ENCODE data around the gene NAA80. TPM values are rescaled to one million over a fixed set of nuclear protein-coding genes. Genes with fewer than 3 reads are reported as not detected.
A peak's percentile ranks its signal among the peaks of the same experiment; 100 is the strongest.

Gene NAA80
- total and polyA plus RNA-seq, 2 of the 8 experiments (the other 6 are each of a cell fraction or from before 2014, with no cell fraction given) = 11.3 to 16.7 TPM

DNA sequence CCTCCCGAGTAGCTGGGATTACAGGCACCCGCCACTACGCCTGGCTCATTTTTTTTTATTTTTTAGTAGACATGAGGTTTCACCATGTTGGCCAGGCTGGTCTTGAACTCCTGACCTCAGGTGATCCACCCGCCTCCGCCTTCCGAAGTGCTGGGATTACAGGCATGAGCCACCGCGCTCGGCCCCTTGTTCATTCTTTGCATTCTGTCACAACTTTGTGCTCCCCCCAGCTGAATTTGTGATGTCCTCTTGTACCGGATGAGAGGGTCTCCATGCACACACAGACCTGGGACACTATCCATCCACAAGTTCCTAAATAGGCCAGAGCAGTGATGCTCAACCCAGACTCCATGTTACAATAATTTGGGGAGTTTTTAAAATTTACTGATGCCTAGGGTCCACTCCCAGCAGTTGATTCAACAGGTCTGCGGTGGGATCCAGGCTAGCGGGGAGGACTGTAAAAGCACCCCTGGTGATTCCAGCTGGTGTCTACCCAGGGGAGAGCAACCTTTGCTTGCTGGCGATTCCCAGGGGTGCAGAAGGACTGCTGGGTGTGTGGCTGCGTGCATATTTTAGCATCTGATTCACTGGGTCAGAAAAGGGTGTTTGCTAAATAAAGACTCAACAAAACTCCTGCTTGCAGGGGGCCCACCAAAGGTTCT is 40.4 kb upstream of the NAA80 start:
- Histone ChIP-seq H2BK20ac (ENCODE audit: low read length) (no peak overlapping the region), H3K4me3 (ENCODE audit: extremely low read depth in 1 of 4, insufficient read depth in 2 of 4, low read depth in 3 of 4, low read length in 4 of 4) (peak overlapping the region in 1 of 4 experiments; percentile 63; a peak in 4 of 8 replicates), H3K9me3 (ENCODE audit: insufficient read depth in 2 of 2, low read depth in 1 of 2, low read length in 1 of 2) (no peaks in the 10 kb centered on the region), H3K79me1 (ENCODE audit: low read depth, low read length) (peaks cover 3% of the 10 kb centered on the region; the same call in 1 of the 2 replicates), H2BK12ac (ENCODE audit: low read depth, low read length) (no peak overlapping the region), H3K23me2 (ENCODE audit: low read depth, low read length) (peaks cover 18% of the 10 kb centered on the region), H3K27ac (ENCODE audit: low read depth, low read length) (no peak overlapping the region), H3K9ac (replicated peaks in 1 of 4; ENCODE audit: extremely low read depth in 1 of 4, low read depth in 3 of 4, low read length in 3 of 4) (no peak overlapping the region), H2BK120ac (replicated peaks; ENCODE audit: low read depth, low read length) (no peak overlapping the region), H2BK15ac (ENCODE audit: low read length) (no peak overlapping the region), H4K5ac (ENCODE audit: insufficient read length, low read depth, low read length) (no peak overlapping the region), H3K4ac (replicated peaks; ENCODE audit: insufficient read length, low read depth, low read length) (no peak overlapping the region), H3K79me2 (ENCODE audit: control insufficient read depth in 1 of 2, insufficient read depth in 2 of 2, low read length in 2 of 2) (peaks cover 0 to 19% of the 10 kb centered on the region in 2 experiments; a peak in 2 of 4 replicates), H3K4me2 (ENCODE audit: insufficient read depth in 1 of 2, low read depth in 2 of 2, low read length in 2 of 2) (peak overlapping the region; percentile 65 to 87; a peak in 3 of 4 replicates), H3K36me3 (ENCODE audit: control insufficient read depth in 2 of 4, insufficient read depth in 4 of 4, low read length in 3 of 4) (no peaks in the 10 kb centered on the region), H4K91ac (replicated peaks; ENCODE audit: insufficient read length, low read length) (no peak overlapping the region), H2BK5ac (ENCODE audit: low read depth, low read length) (no peak overlapping the region), H3K4me1 (replicated peaks in 1 of 4; ENCODE audit: control insufficient read depth in 3 of 4, insufficient read depth in 4 of 4, low read length in 3 of 4) (peaks cover 0 to 19% (median 14%) of the 10 kb centered on the region in 4 experiments; a peak in 5 of 7 replicates), H4K20me1 (replicated peaks in 1 of 2; ENCODE audit: control insufficient read depth in 1 of 2, insufficient read depth in 2 of 2, low read length in 2 of 2) (peaks cover 0 to 6% of the 10 kb centered on the region in 2 experiments), H2AFZ (ENCODE audit: low read length) (no peak overlapping the region), H3K18ac (ENCODE audit: extremely low read depth, low read length) (no peak overlapping the region), H4K8ac (ENCODE audit: extremely low read depth, insufficient read depth, low read length) (no peak overlapping the region), H3K56ac (replicated peaks; ENCODE audit: insufficient read length, low read depth, low read length) (no peak overlapping the region), H3K27me3 (replicated peaks in 1 of 4; ENCODE audit: control insufficient read depth in 3 of 4, extremely low read depth in 1 of 4, insufficient read depth in 3 of 4, low read length in 3 of 4) (peaks cover 20 to 57% (median 44%) of the 10 kb centered on the region in 4 experiments), H3K23ac (ENCODE audit: insufficient read length) (no peak overlapping the region), H2AK5ac (ENCODE audit: low read depth, low read length) (no peak overlapping the region), H3K14ac (ENCODE audit: insufficient read length) (no peak overlapping the region)
- TF ChIP-seq, protein P1, sequence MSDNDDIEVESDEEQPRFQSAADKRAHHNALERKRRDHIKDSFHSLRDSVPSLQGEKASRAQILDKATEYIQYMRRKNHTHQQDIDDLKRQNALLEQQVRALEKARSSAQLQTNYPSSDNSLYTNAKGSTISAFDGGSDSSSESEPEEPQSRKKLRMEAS (IDR thresholded peaks at IDR 0.05) = no peak
- TF ChIP-seq TBP (IDR thresholded peaks at IDR 0.05; ENCODE audit: low read depth, low read length) (no peak), RAD21 (IDR thresholded peaks at IDR 0.05 in 1 of 2, conservative IDR thresholded peaks at IDR 0.05 in 1 of 2; ENCODE audit: low read depth in 2 of 2, low read length in 2 of 2) (no peak), POLR2A (IDR thresholded peaks at IDR 0.05; ENCODE audit: control extremely low read depth in 1 of 2, low read depth in 2 of 2, low read length in 2 of 2) (no peak), BRCA1 (IDR thresholded peaks at IDR 0.05; ENCODE audit: low read depth, low read length) (no peak), SRF (IDR thresholded peaks at IDR 0.05; ENCODE audit: low read depth, low read length) (no peak), CEBPB (IDR thresholded peaks at IDR 0.05; ENCODE audit: low read depth, low read length) (no peak)
- ChIA-PET POLR2A (ENCODE audit: partially characterized antibody) (interaction anchor here (0.6 to 3.3 kb wide), 7 partner anchors 10 to 665 kb away, joined by 3 to 17 read pairs (median 4); partner anchors contain the start of genes CYB561D2, HYAL2, NPRL2 and TUSC2), CTCF (ENCODE audit: partially characterized antibody) (interaction anchor here (0.7 to 7.7 kb wide), 3 partner anchors 8 to 17 kb away, joined by 3 to 60 read pairs (median 21); partner anchors contain the start of gene HYAL2)
- 84% methylated on average over 12 of the region's 14 CpGs; no CpG with 5 or more reads in 1 of the 2 experiments for WGBS, 2 experiments (ENCODE audit: extremely low coverage in 1 of 2, insufficient coverage in 1 of 2, insufficient read length in 1 of 2, insufficient replicate concordance in 2 of 2, low coverage in 1 of 2, low lambda C conversion rate in 2 of 2, missing lambda C conversion rate in 1 of 2)
- no peak for DNase-seq (ENCODE audit: low read depth in 1 of 2, low spot score in 2 of 2)
- no peak for FAIRE-seq

Data from H1 (cell line).